Endothelial cell of hepatic sinusoid (primary cell): ENCODE data around the gene OR4M1.
"Not testable (repeated sequence)": the region's sequence is repeated elsewhere in the genome, so short reads cannot be mapped to it uniquely, and the experiment has no call there.

Experiments used
- in situ Hi-C: cut with HindIII; loops from 2 replicates; pipeline ENCODE4 v1.10.0; 2017; ENCODE audit warnings: low sequenced_read_pairs

Gene OR4M1, protein sequence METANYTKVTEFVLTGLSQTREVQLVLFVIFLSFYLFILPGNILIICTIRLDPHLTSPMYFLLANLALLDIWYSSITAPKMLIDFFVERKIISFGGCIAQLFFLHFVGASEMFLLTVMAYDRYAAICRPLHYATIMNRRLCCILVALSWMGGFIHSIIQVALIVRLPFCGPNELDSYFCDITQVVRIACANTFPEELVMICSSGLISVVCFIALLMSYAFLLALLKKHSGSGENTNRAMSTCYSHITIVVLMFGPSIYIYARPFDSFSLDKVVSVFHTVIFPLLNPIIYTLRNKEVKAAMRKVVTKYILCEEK

GRCh38 chr14:19773204-19773603 lies at the start of gene OR4M1:
Gene OR4M1 (plus strand): TSS chr14:19773504. CDS start chr14:19780323, 6,819 bp downstream.
- in situ Hi-C loops: not testable (repeated sequence)

GRCh38 chr14:19729359-19729758 lies 43.9 kb upstream of the OR4M1 start:
- in situ Hi-C loops: no loop called here

DNA sequence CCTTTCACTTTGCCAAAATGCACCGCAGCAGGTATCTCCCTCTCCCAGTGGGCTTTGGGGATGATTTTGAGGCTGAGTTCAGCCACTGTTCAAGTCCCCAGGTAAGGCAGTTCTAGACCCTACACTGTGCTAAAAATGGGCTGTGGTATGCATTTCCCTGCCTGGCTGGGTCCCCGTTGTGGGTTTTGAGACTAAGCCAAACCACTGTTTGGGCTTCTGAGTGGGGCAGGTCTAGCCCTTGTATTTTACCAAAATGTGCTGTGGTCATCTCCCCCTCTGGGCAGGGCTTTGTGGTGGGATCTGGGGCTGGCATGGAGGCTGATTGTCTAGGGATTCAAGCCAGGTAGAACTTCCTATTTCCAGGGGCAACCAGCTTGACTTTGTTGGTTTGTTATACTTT lies 43.5 kb upstream of the OR4M1 start:
- in situ Hi-C loops: no loop called here

GRCh38 chr14:19733893-19734292 lies 39.4 kb upstream of the OR4M1 start:
- in situ Hi-C loops: not testable (repeated sequence)

GRCh38 chr14:19743256-19743655 lies 30.0 kb upstream of the OR4M1 start, which contains the start of gene OR4Q3:
Gene OR4Q3 (plus strand): TSS chr14:19743571.
- in situ Hi-C loops: no loop called here

DNA sequence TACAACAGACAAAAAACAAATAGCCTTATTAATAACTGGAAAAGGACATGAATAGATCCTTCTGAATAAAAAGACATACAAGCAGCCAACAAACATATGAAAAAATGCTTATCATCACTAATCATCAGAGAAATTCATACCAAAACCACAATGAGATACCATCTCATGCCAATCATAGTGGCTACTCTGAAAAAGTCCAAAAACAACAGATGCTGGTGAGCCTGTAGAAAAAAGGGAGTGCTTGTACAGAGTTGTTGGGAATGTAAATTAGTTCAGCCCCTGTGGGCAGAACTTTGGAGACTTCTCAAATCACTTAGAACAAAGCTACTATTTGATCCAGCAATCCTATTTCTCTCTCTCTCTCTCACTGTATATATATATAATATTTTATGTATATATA lies 21.0 kb upstream of the OR4M1 start:
- in situ Hi-C loops: not testable (repeated sequence)

DNA sequence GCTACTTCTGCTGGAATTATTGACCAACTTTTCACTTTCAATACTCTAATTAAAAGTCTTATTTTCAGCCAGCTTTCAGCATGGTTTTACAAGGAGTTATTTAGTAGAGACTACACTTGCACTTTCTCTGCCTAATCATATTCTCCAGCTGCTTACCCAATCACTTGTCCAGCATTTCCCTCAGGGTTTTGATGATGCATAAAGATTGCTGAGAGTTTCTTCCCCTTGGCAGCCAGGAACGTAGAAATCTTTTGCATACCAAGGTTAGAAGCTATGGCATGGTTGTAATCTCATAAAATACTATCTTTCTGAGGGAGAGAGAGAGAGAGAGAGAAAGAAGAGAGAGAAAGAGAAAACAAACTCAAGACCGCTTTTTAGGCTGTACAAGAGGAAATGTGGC lies 19.1 kb upstream of the OR4M1 start:
- in situ Hi-C loops: no loop called here

GRCh38 chr14:19771491-19771890 lies 1.8 kb upstream of the OR4M1 start:
- in situ Hi-C loops: not testable (repeated sequence)

GRCh38 chr14:19771895-19772430 lies 1.3 kb upstream of the OR4M1 start:
- in situ Hi-C loops: no loop called here

- in situ Hi-C loops: not testable (repeated sequence)
Observed at GRCh38 chr14:19772454-19772853, 850 bp upstream of the OR4M1 start.

GRCh38 chr14:19775587-19775986 lies 2.3 kb downstream of the OR4M1 start:
- in situ Hi-C loops: no loop called here

DNA sequence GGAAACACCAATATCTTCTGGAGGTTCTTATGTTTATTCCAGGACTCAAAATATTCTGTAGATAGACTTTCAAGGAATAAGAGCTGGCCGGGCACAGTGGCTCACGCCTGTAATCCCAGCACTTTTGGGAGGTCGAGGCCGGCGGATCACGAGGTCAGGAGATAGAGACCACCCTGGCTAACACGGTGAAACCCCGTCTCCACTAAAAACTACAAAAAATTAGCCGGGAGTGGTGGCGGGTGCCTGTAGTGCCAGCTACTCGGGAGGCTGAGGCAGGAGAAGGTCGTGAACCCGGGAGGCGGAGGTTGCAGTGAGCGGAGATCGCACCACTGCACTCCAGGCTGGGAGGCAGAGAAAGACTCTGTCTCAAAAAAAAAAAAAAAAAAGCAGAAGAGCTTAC lies 12.5 kb downstream of the OR4M1 start:
- in situ Hi-C loops: not testable (repeated sequence)

GRCh38 chr14:19787318-19787717 lies 14.0 kb downstream of the OR4M1 start:
- in situ Hi-C loops: not testable (repeated sequence)

- in situ Hi-C loops: not testable (repeated sequence)
Observed at GRCh38 chr14:19788150-19788549, 14.8 kb downstream of the OR4M1 start.

DNA sequence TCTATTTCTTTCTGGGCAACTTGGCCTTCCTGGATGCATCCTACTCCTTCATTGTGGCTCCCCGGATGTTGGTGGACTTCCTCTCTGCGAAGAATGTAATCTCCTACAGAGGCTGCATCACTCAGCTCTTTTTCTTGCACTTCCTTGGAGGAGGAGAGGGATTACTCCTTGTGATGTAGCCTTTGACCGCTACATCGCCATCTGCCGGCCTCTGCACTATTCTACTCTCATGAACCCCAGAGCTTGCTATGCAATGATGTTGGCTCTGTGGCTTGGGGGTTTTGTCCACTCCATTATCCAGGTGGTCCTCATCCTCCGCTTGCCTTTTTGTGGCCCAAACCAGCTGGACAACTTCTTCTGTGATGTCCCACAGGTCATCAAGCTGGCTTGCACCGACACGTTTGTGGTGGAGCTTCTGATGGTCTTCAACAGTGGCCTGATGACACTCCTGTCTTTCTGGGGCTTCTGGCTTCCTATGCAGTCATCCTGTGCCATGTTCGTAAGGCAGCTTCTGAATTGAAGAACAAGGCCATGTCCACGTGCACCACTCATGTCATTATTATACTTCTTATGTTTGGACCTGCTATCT lies 23.3 kb downstream of the OR4M1 start:
- in situ Hi-C loops: not testable (repeated sequence)

- in situ Hi-C loops: no loop called here
Observed at GRCh38 chr14:19799880-19800279, 26.6 kb downstream of the OR4M1 start.

DNA sequence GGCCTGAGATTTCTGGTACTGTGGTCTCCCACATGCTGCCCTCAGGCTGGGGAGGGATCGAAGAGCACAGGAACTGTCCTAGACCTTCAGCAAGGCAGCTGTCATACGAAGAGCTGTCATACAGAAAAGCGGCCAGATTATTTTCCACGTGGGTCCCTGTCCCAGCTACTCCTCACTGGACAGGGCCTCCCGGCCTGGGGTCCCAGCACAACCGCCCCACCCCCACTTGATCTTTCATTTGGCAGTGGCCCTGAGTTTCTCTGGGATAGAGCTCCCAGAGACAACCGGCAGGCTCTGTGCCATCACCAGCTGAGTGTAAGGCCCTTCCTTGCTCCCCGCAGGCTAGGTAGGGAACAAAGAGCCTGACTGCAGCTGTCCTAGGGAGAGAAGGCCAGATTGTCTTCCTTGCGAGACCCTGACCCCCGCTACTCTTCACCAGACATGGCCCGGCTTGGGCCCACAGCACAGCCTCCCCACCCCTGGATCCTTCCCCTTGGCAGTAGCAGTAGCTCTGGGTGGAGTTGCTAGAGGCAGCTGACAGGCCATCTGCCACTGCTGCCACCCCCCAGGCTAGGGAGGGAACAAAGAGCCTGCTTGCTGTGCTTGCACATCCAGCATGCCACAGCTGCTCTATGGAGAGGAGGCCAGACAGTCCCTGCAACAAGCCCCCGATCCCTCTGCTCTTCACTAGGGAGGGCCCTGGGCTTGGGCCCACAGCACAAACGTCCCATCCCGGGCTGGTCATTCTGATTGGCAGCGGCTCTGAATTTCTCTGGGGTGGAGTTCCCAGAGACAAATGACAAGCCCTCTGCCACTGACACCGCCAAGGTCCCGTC lies 27.2 kb downstream of the OR4M1 start:
- in situ Hi-C loops: no loop called here

- in situ Hi-C loops: no loop called here
Observed at GRCh38 chr14:19801118-19801464, 27.8 kb downstream of the OR4M1 start.

DNA sequence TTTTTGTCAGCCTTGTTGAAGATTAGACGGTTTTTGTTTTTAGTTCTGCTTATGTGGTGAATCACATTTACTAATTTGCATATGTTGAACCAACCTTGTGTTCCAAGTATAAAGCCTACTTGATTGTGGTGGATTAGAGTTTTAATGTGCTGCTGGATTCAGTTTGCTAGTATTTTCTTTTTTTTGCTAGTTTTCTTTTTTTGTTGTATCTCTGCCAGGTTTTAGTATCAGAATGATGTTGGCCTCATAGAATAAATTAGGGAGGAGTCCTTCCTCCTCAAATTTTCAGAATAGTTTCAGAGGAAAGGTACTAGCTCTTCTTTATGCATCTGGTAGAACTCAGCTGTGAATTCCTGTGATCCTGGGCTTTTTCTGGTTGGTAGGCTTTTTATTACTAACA lies 30.2 kb downstream of the OR4M1 start, which contains the start of gene OR4N2:
OR4N2 (plus strand) TSS at position 301 of the 400 bp plus-strand sequence. CDS start 23,679 bp downstream, outside the sequence.
- in situ Hi-C loops: not testable (repeated sequence)

- in situ Hi-C loops: not testable (repeated sequence)
Observed at GRCh38 chr14:19813171-19813920, 40.0 kb downstream of the OR4M1 start.

GRCh38 chr14:19819879-19820278 lies 46.6 kb downstream of the OR4M1 start:
- in situ Hi-C loops: not testable (repeated sequence)
